Heart right ventricle (tissue), 16 donors: ENCODE results near the gene MYBPH. TPM values are rescaled to one million over a fixed set of nuclear protein-coding genes. Genes with fewer than 3 reads are reported as not detected.

ENCODE experiments used
- ATAC-seq, 8 donors: fragments of 200-7000 bp; cut with Tn5 transposase; one replicate each; pipeline ENCODE4 v1.9.1; 2020; ENCODE audit warnings: mild to moderate bottlenecking in 8 of 8, moderate library complexity in 8 of 8, moderate number of reproducible peaks in 1 of 8
- DNase-seq, 2 donors: peaks; one replicate each; pipeline ENCODE4 v3.0.0-alpha.2; 2020
- H3K27ac ChIP-seq, 10 donors: fragments of 200-600 bp; sonication (generic) in 2 of 10; one replicate each; pipeline versions ENCODE4 v1.5.0 to v1.8.0; 2020 to 2022; ENCODE audit warnings: mild to moderate bottlenecking in 3 of 10
- H3K27me3 ChIP-seq, 7 donors: fragments of 200-600 bp; one replicate each; pipeline ENCODE4 v1.8.0; 2021 to 2022; ENCODE audit warnings: mild to moderate bottlenecking in 2 of 7
- H3K36me3 ChIP-seq, 9 donors: fragments of 200-600 bp; sonication (generic) in 1 of 9; one replicate each; pipeline versions ENCODE4 v1.5.0 to v1.8.0; 2020 to 2022; ENCODE audit warnings: mild to moderate bottlenecking in 2 of 9
- H3K4me1 ChIP-seq, 9 donors: fragments of 200-600 bp; sonication (generic) in 1 of 9; one replicate each; pipeline versions ENCODE4 v1.5.0 to v1.8.0; 2020 to 2022; ENCODE audit warnings: mild to moderate bottlenecking in 4 of 9
- H3K4me3 ChIP-seq, 10 donors: fragments of 200-600 bp; sonication (generic) in 2 of 10; one replicate each; pipeline versions ENCODE4 v1.5.0 to v1.8.0; 2020 to 2022; ENCODE audit warnings: mild to moderate bottlenecking in 7 of 10, moderate library complexity in 2 of 10
- H3K9me3 ChIP-seq, 11 donors: fragments of 200-600 bp in 10 of 11; sonication (generic) in 2 of 11; one replicate each; pipeline versions ENCODE4 v1.5.0 to v1.8.0; 2013 to 2022; ENCODE audit warnings: mild to moderate bottlenecking in 2 of 11, control low read depth in 1 of 11, moderate library complexity in 1 of 11
- CTCF ChIP-seq, 9 donors: fragments of 200-600 bp; sonication (generic) in 2 of 9; IDR thresholded peaks; one replicate each; pipeline versions ENCODE4 v1.5.0 to v1.8.0; 2021 to 2022; ENCODE audit warnings: antibody characterized with exemption in 9 of 9, mild to moderate bottlenecking in 5 of 9, moderate library complexity in 1 of 9
- WGBS, 2 donors: extraction: QIAGEN DNeasy Blood & Tissue Kit; methylation state at CpG; one replicate each; pipeline ENCODE4 v1.1.7; 2013; ENCODE audit warnings: inconsistent platforms in 1 of 2; 5-methylcytosine and 5-hydroxymethylcytosine counted together
- intact Hi-C, 10 donors: fragments of 100-400 bp; cut with DNase I; formaldehyde crosslinking; loops; one replicate each; pipeline versions ENCODE4 v1.11.1 to v1.14.2; 2022
- polyA plus RNA-seq, 2 donors: library from polyadenylated mRNA; stranded (reverse); fragments of 200-250 nt; gene quantifications; one replicate each; pipeline ENCODE4 v1.2.3, GENCODE V29; 2013
- total RNA-seq, 10 donors: library from RNA; stranded (reverse); fragmentation: NEBNext Ultra II Directional in 3 of 10; extraction: Animal tissue kit (Norgen Biotek cat#: 25700) in 3 of 10; gene quantifications; one replicate each; pipeline versions ENCODE4 v1.2.1 to v1.2.4, GENCODE V29; 2021 to 2023
- donor health status: Arrhythmogenic right ventricular cardiomyopathy.
- donor health status: ischemic (EF 13 %, LVEDD 7.1; RV severe dilation, severe dysfunction).
- donor health status: healthy with polysubstance abuse.
- donor health status: DM: no; HTN: yes; CAD: no.
- donor health status: DM: no; HTN: no; CAD: no.
- donor health status: ischemic (EF 25% LVEDD 6.9; RV normal size, moderate dysfunction).
- donor health status: ischemic (EF 25% LVEDD 5.7; RV mildly dilated, moderate dysfunction).
- donor health status: healthy.
- donor health status: DM: yes; HTN: yes; CAD: no.
- donor health status: Ischemic cardiomyopathy.
- donor health status: ischemic (EF 35%, LVEDD 5.7; RV mildly dilated, moderate dysfunction).
- donor health status: nonischemic (EF 11% LVEDD 7.7; RV severe dilation, severe dysfunction).
- donor health status: DM: yes; HTN: yes; CAD: no.
- donor health status: PGD.
- donor health status: ischemic (EF 29% LVEDD 5.4; RV normal size, mild dysfunction).
- donor health status: nonischemic (EF 23%, LVEDD 6.1; RV moderate dilation, normal function).

Gene MYBPH
- total and polyA plus RNA-seq, 12 donors: not detected

GRCh38 chr1:203210988-203211387 lies 35.4 kb upstream of the MYBPH start:
- no peaks in the 10 kb centered on the region for H3K36me3 ChIP-seq
- intact Hi-C loops: loop anchor here in 1 of 10 donors (2.0 to 5.0 kb wide), 2 partner anchors 39 to 92 kb away; no protein-coding TSS in a partner anchor

GRCh38 chr1:203210350-203210749 lies 34.7 kb upstream of the MYBPH start:
- Histone ChIP-seq H3K4me1 (peaks cover 0 to 5% (median 0%) of the 10 kb centered on the region in 9 donors), H3K27ac (no peak overlapping the region), H3K36me3 (no peaks in the 10 kb centered on the region), H3K4me3 (no peak overlapping the region), H3K9me3 (no peaks in the 10 kb centered on the region), H3K27me3 (no peaks in the 10 kb centered on the region)
- DNase-seq: no peak
- TF ChIP-seq CTCF (IDR thresholded peaks at IDR 0.05): no peak
- ATAC-seq: no peak
- intact Hi-C loops: loop anchor here in 1 of 10 donors (2.0 to 5.0 kb wide), 2 partner anchors 38 to 92 kb away; no protein-coding TSS in a partner anchor

More at GRCh38 chr1:203210988-203211387, 35.4 kb upstream of the MYBPH start:
- no peak overlapping the region for H3K27ac ChIP-seq
- no peak for TF ChIP-seq CTCF (IDR thresholded peaks at IDR 0.05)
- no peak overlapping the region for H3K4me3 ChIP-seq
- H3K27me3 ChIP-seq: peaks cover 0 to 2% (median 0%) of the 10 kb centered on the region in 7 donors
- peaks cover 0 to 9% (median 0%) of the 10 kb centered on the region in 9 donors for H3K4me1 ChIP-seq
- ATAC-seq (no peak), DNase-seq (no peak)
- no peaks in the 10 kb centered on the region for H3K9me3 ChIP-seq

GRCh38 chr1:203208181-203208580 lies 32.6 kb upstream of the MYBPH start:
- peaks cover 0 to 2% (median 0%) of the 10 kb centered on the region in 9 donors for H3K4me1 ChIP-seq
- no peaks in the 10 kb centered on the region for H3K36me3 ChIP-seq
- no peak overlapping the region for H3K4me3 ChIP-seq
- no peak for ATAC-seq
- intact Hi-C loops: no loop called here
- no peak for TF ChIP-seq CTCF (IDR thresholded peaks at IDR 0.05)
- no peak for DNase-seq
- no peak overlapping the region for H3K27ac ChIP-seq
- 70 to 78% methylated on average over 1 of the region's 1 CpG for WGBS, 2 donors
- no peaks in the 10 kb centered on the region for H3K27me3 ChIP-seq
- H3K9me3 ChIP-seq: no peaks in the 10 kb centered on the region

- Histone ChIP-seq H3K9me3 (no peaks in the 10 kb centered on the region), H3K36me3 (no peaks in the 10 kb centered on the region), H3K27ac (no peak overlapping the region), H3K4me3 (no peak overlapping the region), H3K4me1 (peaks cover 0 to 7% (median 0%) of the 10 kb centered on the region in 9 donors), H3K27me3 (no peaks in the 10 kb centered on the region)
- no peak for TF ChIP-seq CTCF (IDR thresholded peaks at IDR 0.05)
- intact Hi-C loops: no loop called here
- DNase-seq: no peak
- no peak for ATAC-seq
- WGBS, 2 donors: 76 to 84% methylated on average over 2 of the region's 2 CpGs
These were observed 32.1 kb upstream of the MYBPH start for GRCh38 chr1:203207751-203208150.
